Measurements from ENCODE around the gene ANKIB1. TPM values are rescaled to one million over a fixed set of nuclear protein-coding genes. Genes with fewer than 3 reads are reported as not detected.
"Not testable (repeated sequence)": the region's sequence is repeated elsewhere in the genome, so short reads cannot be mapped to it uniquely, and the experiment has no call there.

ANKIB1 gene
- total RNA-seq, 4 donors from 2014 or later: 35.0 to 42.0 (median 39.1) TPM

GRCh38 chr7:92403760-92404074 is 157.9 kb downstream of the ANKIB1 start:
- TF ChIP-seq, protein P1, sequence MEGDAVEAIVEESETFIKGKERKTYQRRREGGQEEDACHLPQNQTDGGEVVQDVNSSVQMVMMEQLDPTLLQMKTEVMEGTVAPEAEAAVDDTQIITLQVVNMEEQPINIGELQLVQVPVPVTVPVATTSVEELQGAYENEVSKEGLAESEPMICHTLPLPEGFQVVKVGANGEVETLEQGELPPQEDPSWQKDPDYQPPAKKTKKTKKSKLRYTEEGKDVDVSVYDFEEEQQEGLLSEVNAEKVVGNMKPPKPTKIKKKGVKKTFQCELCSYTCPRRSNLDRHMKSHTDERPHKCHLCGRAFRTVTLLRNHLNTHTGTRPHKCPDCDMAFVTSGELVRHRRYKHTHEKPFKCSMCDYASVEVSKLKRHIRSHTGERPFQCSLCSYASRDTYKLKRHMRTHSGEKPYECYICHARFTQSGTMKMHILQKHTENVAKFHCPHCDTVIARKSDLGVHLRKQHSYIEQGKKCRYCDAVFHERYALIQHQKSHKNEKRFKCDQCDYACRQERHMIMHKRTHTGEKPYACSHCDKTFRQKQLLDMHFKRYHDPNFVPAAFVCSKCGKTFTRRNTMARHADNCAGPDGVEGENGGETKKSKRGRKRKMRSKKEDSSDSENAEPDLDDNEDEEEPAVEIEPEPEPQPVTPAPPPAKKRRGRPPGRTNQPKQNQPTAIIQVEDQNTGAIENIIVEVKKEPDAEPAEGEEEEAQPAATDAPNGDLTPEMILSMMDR (IDR thresholded peaks at IDR 0.05): no peak
- no peak for TF ChIP-seq POLR2AphosphoS5 (IDR thresholded peaks at IDR 0.05)
- TF ChIP-seq POLR2A (IDR thresholded peaks at IDR 0.05): no peak
- no peak for TF ChIP-seq EP300 (IDR thresholded peaks at IDR 0.05)
- ATAC-seq: no peak
- no peaks in the 10 kb centered on the region for H3K4me1 ChIP-seq
- no peak overlapping the region for H3K27ac ChIP-seq
- no peaks in the 10 kb centered on the region for H3K27me3 ChIP-seq
- WGBS, 2 donors (ENCODE audit: low coverage in 1 of 2): 88 to 95% methylated on average over 4 to 6 of the region's 6 CpGs
- no peak overlapping the region for H3K4me3 ChIP-seq
- peaks cover 0 to 23% of the 10 kb centered on the region in 2 donors for H3K36me3 ChIP-seq
- H3K9me3 ChIP-seq: no peaks in the 10 kb centered on the region

- no peaks in the 10 kb centered on the region for H3K4me1 ChIP-seq
- WGBS, 2 donors (ENCODE audit: low coverage in 1 of 2): 79 to 84% methylated on average over 3 to 6 of the region's 6 CpGs
- ATAC-seq: no peak
- TF ChIP-seq POLR2A (IDR thresholded peaks at IDR 0.05): no peak
- TF ChIP-seq, protein P1 (IDR thresholded peaks at IDR 0.05): no peak
- TF ChIP-seq POLR2AphosphoS5 (IDR thresholded peaks at IDR 0.05): no peak
- no peak for TF ChIP-seq EP300 (IDR thresholded peaks at IDR 0.05)
- no peaks in the 10 kb centered on the region for H3K27me3 ChIP-seq
- H3K36me3 ChIP-seq: peaks cover 0 to 18% of the 10 kb centered on the region in 2 donors
- H3K27ac ChIP-seq: no peak overlapping the region
- H3K9me3 ChIP-seq: no peaks in the 10 kb centered on the region
- H3K4me3 ChIP-seq: no peak overlapping the region
Measured at GRCh38 chr7:92404170-92404614, 158.4 kb downstream of the ANKIB1 start.

- no peak overlapping the region for H3K4me3 ChIP-seq
- no peak for TF ChIP-seq POLR2A (IDR thresholded peaks at IDR 0.05)
- H3K27me3 ChIP-seq: peaks cover 7% of the 10 kb centered on the region
- H3K9me3 ChIP-seq: no peaks in the 10 kb centered on the region
- 100% methylated on average over 1 of the region's 1 CpG for WGBS, 2 donors (ENCODE audit: low coverage in 1 of 2)
- no peaks in the 10 kb centered on the region for H3K4me1 ChIP-seq
- H3K27ac ChIP-seq: no peak overlapping the region
- H3K36me3 ChIP-seq: no peaks in the 10 kb centered on the region
- no peak for ATAC-seq
Measured at GRCh38 chr7:92409357-92409756, 163.6 kb downstream of the ANKIB1 start.

DNA sequence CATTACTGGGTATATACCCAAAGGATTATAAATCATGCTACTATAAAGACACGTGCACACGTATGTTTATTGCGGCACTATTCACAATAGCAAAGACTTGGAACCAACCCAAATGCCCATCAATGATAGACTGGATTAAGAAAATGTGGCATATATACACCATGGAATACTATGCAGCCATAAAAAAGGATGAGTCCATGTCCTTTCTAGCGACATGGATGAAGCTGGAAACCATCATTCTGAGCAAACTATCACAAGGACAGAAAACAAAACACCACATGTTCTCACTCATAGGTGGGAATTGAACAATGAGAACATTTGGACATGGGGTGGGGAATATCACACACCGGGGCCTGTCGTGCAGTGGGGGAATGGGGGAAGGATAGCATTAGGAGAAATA is 164.4 kb downstream of the ANKIB1 start:
- not testable (repeated sequence) for H3K4me1 ChIP-seq, H3K27me3 ChIP-seq, H3K36me3 ChIP-seq, ATAC-seq, H3K27ac ChIP-seq, H3K4me3 ChIP-seq, H3K9me3 ChIP-seq
- WGBS, 2 donors (ENCODE audit: low coverage in 1 of 2): 94 to 97% methylated on average over 5 of the region's 6 CpGs

- no peak for ATAC-seq
- Histone ChIP-seq H3K4me3 (no peak overlapping the region), H3K36me3 (no peaks in the 10 kb centered on the region), H3K27me3 (peaks cover 7% of the 10 kb centered on the region), H3K4me1 (no peaks in the 10 kb centered on the region), H3K27ac (no peak overlapping the region), H3K9me3 (no peaks in the 10 kb centered on the region)
- 71 to 75% methylated on average over 9 to 10 of the region's 11 CpGs for WGBS, 2 donors (ENCODE audit: low coverage in 1 of 2)
- TF ChIP-seq POLR2A (IDR thresholded peaks at IDR 0.05) (no peak), EP300 (IDR thresholded peaks at IDR 0.05) (no peak), POLR2AphosphoS5 (IDR thresholded peaks at IDR 0.05) (no peak)
- TF ChIP-seq, protein P1 (IDR thresholded peaks at IDR 0.05): no peak
Measured at GRCh38 chr7:92412745-92413144, 167.0 kb downstream of the ANKIB1 start.

GRCh38 chr7:92413550-92413949 is 167.8 kb downstream of the ANKIB1 start:
- no peak for ATAC-seq
- Histone ChIP-seq H3K9me3 (no peaks in the 10 kb centered on the region), H3K4me1 (no peaks in the 10 kb centered on the region), H3K27me3 (peaks cover 7% of the 10 kb centered on the region), H3K36me3 (no peaks in the 10 kb centered on the region), H3K27ac (no peak overlapping the region), H3K4me3 (no peak overlapping the region)
- no peak for TF ChIP-seq POLR2AphosphoS5 (IDR thresholded peaks at IDR 0.05)
- TF ChIP-seq EP300 (IDR thresholded peaks at IDR 0.05): no peak
- no peak for TF ChIP-seq POLR2A (IDR thresholded peaks at IDR 0.05)
- TF ChIP-seq, protein P1 (IDR thresholded peaks at IDR 0.05): no peak
- 48% methylated on average over 2 of the region's 5 CpGs; no CpG with 5 or more reads in 1 of the 2 donors for WGBS, 2 donors (ENCODE audit: low coverage in 1 of 2)
